Neuronal stem cell (in vitro differentiated cells): Measurements from ENCODE around the gene SMARCAL1.

ENCODE experiments used
- DNase-seq: peaks from one replicate; pipeline ENCODE4 v3.0.0-alpha.2; 2013; ENCODE audit warnings: low spot score
- H2AFZ ChIP-seq: one replicate; pipeline ENCODE4 v1.6.1; 2013; ENCODE audit warnings: mild to moderate bottlenecking, low read length, inconsistent platforms
- H2AK5ac ChIP-seq: 2 replicates; pipeline ENCODE4 v1.6.1; 2013; ENCODE audit warnings: low read depth, mild to moderate bottlenecking, inconsistent platforms, low read length, moderate library complexity, mixed read lengths
- H2BK120ac ChIP-seq: 2 replicates; pipeline ENCODE4 v1.6.1; 2013; ENCODE audit warnings: low read depth, mild to moderate bottlenecking, inconsistent platforms, low read length, moderate library complexity, mixed read lengths
- H2BK12ac ChIP-seq: one replicate; pipeline ENCODE4 v1.6.1; 2013; ENCODE audit warnings: low read length, inconsistent platforms
- H2BK15ac ChIP-seq: 2 replicates; pipeline ENCODE4 v1.6.1; 2013; ENCODE audit warnings: mild to moderate bottlenecking, low read length, inconsistent platforms, mixed read lengths
- H2BK5ac ChIP-seq: one replicate; pipeline ENCODE4 v1.6.1; 2013; ENCODE audit warnings: inconsistent platforms, mild to moderate bottlenecking, low read length, moderate library complexity
- H3K14ac ChIP-seq: one replicate; pipeline ENCODE4 v1.6.1; 2013; ENCODE audit warnings: low read length, inconsistent platforms
- H3K18ac ChIP-seq: 2 replicates; pipeline ENCODE4 v1.6.1; 2013; ENCODE audit warnings: low read length, inconsistent platforms
- H3K23ac ChIP-seq: 2 replicates; pipeline ENCODE4 v1.6.1; 2013; ENCODE audit warnings: low read depth, mild to moderate bottlenecking, mixed read lengths, low read length, inconsistent platforms; ENCODE audit not compliant: poor library complexity
- H3K27ac ChIP-seq: replicated peaks from 3 replicates; pipeline ENCODE4 v1.5.1; 2013; ENCODE audit warnings: low read length, inconsistent platforms
- H3K27me3 ChIP-seq, 3 experiments: 2 replicates each; pipeline ENCODE4 v1.6.1; 2013; ENCODE audit warnings: low read length in 3 of 3, mild to moderate bottlenecking in 2 of 3, inconsistent platforms in 1 of 3, low read depth in 1 of 3, mixed read lengths in 1 of 3, moderate library complexity in 1 of 3; ENCODE audit not compliant: control insufficient read depth in 3 of 3, insufficient read depth in 3 of 3
- H3K36me3 ChIP-seq, 2 donors: replicated peaks in 1 of 2; 2 replicates each; pipeline ENCODE4 v1.6.1; 2013; ENCODE audit warnings: low read length in 2 of 2; ENCODE audit not compliant: control insufficient read depth in 2 of 2, insufficient read depth in 2 of 2
- H3K4ac ChIP-seq: 2 replicates; pipeline ENCODE4 v1.6.1; 2013; ENCODE audit warnings: inconsistent platforms, mild to moderate bottlenecking, low read length, moderate library complexity
- H3K4me1 ChIP-seq, 2 donors: 1 replicate in 1 of 2; 2 replicates in 1 of 2; pipeline ENCODE4 v1.6.1; 2013; ENCODE audit warnings: low read length in 2 of 2, low read depth in 1 of 2; ENCODE audit not compliant: control insufficient read depth in 2 of 2, insufficient read depth in 1 of 2
- H3K4me2 ChIP-seq: one replicate; pipeline ENCODE4 v1.6.1; 2013; ENCODE audit warnings: mild to moderate bottlenecking, low read length, inconsistent platforms; ENCODE audit not compliant: insufficient read depth, poor library complexity, severe bottlenecking
- H3K4me3 ChIP-seq, 2 donors: 2 replicates each; pipeline ENCODE4 v1.5.1; 2013; ENCODE audit warnings: low read length in 2 of 2, mild to moderate bottlenecking in 2 of 2, inconsistent platforms in 1 of 2, moderate library complexity in 1 of 2
- H3K79me1 ChIP-seq: one replicate; pipeline ENCODE4 v1.6.1; 2013; ENCODE audit warnings: low read depth, mild to moderate bottlenecking, inconsistent platforms, low read length, moderate library complexity
- H3K9ac ChIP-seq: one replicate; pipeline ENCODE4 v1.6.1; 2013; ENCODE audit warnings: mild to moderate bottlenecking, low read depth, low read length, inconsistent platforms; ENCODE audit not compliant: poor library complexity
- H3K9me3 ChIP-seq, 2 donors: replicated peaks in 1 of 2; 2 replicates each; pipeline versions ENCODE3 to v1.6.1; 2013; ENCODE audit warnings: low read length in 2 of 2, mild to moderate bottlenecking in 2 of 2, inconsistent platforms in 1 of 2, low read depth in 1 of 2, mixed read lengths in 1 of 2, moderate library complexity in 1 of 2; ENCODE audit not compliant: control insufficient read depth in 2 of 2, insufficient read depth in 1 of 2
- H4K8ac ChIP-seq: one replicate; pipeline ENCODE4 v1.6.1; 2013; ENCODE audit warnings: low read depth, mild to moderate bottlenecking, inconsistent platforms, low read length, moderate library complexity
- H4K91ac ChIP-seq: one replicate; pipeline ENCODE4 v1.6.1; 2013; ENCODE audit warnings: low read length, low read depth, mild to moderate bottlenecking, inconsistent platforms; ENCODE audit not compliant: poor library complexity
- WGBS, 2 donors: extraction: QIAGEN DNeasy Blood & Tissue Kit; methylation state at CpG; one replicate each; pipeline ENCODE4 v1.1.7; 2013; ENCODE audit warnings: missing lambda C conversion rate in 2 of 2, mixed read lengths in 1 of 2; ENCODE audit not compliant: insufficient read length in 2 of 2, insufficient replicate concordance in 1 of 2; ENCODE audit errors: extremely low coverage in 2 of 2; 5-methylcytosine and 5-hydroxymethylcytosine counted together

SMARCAL1 gene

DNA sequence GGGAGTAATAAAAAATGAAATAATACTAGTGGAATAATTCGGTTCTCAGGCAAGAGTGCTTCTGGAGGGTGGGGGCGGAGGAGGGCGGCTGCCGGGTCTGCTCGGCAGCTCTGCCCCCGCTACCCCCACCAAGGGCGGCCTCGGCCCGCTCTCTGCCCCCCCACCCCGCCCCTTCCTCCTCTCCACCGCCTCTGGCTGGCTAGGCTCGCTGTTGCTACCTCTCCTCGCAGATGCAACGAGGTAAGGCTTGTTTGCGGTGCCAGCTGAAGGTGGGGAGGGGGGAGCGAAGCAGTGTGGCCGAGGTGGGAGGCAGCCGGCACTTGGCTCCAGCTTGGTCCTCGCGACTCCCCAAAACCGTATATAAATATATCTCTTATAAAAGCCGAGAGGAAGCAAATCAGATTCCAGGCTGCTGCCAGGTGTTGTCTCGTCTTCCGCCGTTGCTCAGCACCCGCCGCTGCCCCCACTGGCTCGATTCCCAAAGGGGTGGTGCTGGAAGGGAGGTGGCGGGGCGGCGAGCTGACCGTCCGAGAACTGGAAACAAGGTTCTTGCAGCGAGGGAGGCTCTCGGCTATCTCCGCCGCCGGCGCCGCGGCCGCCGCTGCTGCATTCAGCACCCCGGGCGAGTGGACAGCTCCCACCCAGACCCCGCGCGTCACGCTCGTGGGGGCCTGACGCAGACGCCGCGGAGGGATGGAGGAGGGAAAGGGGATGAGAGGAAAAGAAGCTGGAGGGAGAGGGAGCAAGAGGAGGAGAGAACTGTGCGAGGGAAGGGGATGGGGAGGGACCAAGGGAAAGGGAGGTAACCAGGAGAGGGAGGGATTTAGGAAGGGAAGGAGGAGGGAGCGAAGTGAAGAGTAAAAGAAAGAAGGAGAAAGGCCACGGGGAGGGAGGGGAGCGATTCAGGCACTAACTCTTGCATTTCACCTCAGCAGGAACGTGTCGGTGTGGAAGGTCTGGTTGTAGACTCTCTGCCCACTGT, 40.3 kb upstream of the SMARCAL1 start, which contains the start of gene MARCHF4:
Gene MARCHF4, minus strand, starts transcription at position 763 of the 982 bp plus-strand sequence. CDS start 2,223 bp downstream, outside the sequence.
- DNase-seq: peak; percentile 83
- H3K36me3 ChIP-seq: no peaks in the 10 kb centered on the region
- H3K23ac ChIP-seq: no peak within 1 kb of the TSS
- no peak within 1 kb of the TSS for H2BK120ac ChIP-seq
- no peaks in the 10 kb centered on the region for H3K9me3 ChIP-seq
- no peak within 1 kb of the TSS for H3K18ac ChIP-seq
- H3K4me2 ChIP-seq: peak within 1 kb of the TSS; percentile 95
- H3K4me3 ChIP-seq: peak within 1 kb of the TSS; percentile 11 to 80
- H3K14ac ChIP-seq: no peak within 1 kb of the TSS
- H3K9ac ChIP-seq: no peak within 1 kb of the TSS
- no peak within 1 kb of the TSS for H3K27ac ChIP-seq
- H3K4ac ChIP-seq: no peak within 1 kb of the TSS
- no peak within 1 kb of the TSS for H2BK15ac ChIP-seq
- H2BK5ac ChIP-seq: no peak within 1 kb of the TSS
- no peak within 1 kb of the TSS for H4K91ac ChIP-seq
- H2AK5ac ChIP-seq: no peak within 1 kb of the TSS
- no peaks in the 10 kb centered on the region for H3K79me1 ChIP-seq
- WGBS, 2 donors: no CpG with 5 or more reads among the region's 60 CpGs
- peaks cover 8 to 14% of the 10 kb centered on the region in 2 donors for H3K4me1 ChIP-seq
- H4K8ac ChIP-seq: no peak within 1 kb of the TSS
- peak within 1 kb of the TSS; percentile 70 for H2AFZ ChIP-seq
- no peak within 1 kb of the TSS for H2BK12ac ChIP-seq
- peaks cover 0 to 63% (median 2%) of the 10 kb centered on the region in 3 experiments for H3K27me3 ChIP-seq

DNA sequence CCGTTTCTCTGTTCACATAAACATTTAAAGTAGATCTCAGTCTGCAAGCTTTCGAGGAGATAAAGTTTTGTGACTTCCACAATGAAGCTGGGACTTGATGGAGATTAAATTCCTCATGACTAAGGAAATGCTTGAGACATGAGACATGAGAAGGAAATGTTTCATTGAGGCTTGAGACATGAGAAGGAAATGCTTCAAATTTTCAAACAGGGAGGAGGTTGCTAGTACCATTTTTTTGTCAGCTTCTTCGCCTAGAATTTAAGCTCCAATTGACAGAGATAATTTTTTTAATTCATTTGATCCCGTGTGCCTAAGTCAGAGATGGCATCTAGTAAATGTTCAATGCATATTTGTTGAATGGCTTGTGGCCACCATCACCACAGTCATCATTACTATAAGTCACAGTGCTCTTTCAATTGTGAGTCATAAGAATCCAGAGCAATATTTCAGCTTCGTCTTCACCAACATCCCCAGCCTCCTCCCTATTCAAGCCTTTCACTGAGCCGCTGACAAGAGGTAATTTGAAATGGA, 39.5 kb upstream of the SMARCAL1 start:
- no peak overlapping the region for H4K91ac ChIP-seq
- H3K27me3 ChIP-seq: peaks cover 0 to 58% (median 2%) of the 10 kb centered on the region in 3 experiments
- H3K27ac ChIP-seq: no peak overlapping the region
- no peak overlapping the region for H2BK15ac ChIP-seq
- no peak overlapping the region for H2BK120ac ChIP-seq
- H2BK12ac ChIP-seq: no peak overlapping the region
- no peak overlapping the region for H3K4ac ChIP-seq
- no peak overlapping the region for H4K8ac ChIP-seq
- no peak overlapping the region for H3K18ac ChIP-seq
- no peaks in the 10 kb centered on the region for H3K9me3 ChIP-seq
- H3K14ac ChIP-seq: no peak overlapping the region
- no peaks in the 10 kb centered on the region for H3K36me3 ChIP-seq
- no peak overlapping the region for H2AFZ ChIP-seq
- no CpG with 5 or more reads among the region's 6 CpGs for WGBS, 2 donors
- no peak overlapping the region for H2BK5ac ChIP-seq
- no peaks in the 10 kb centered on the region for H3K79me1 ChIP-seq
- no peak overlapping the region for H3K4me2 ChIP-seq
- no peak overlapping the region for H3K4me3 ChIP-seq
- DNase-seq: no peak
- H3K4me1 ChIP-seq: peaks cover 8 to 13% of the 10 kb centered on the region in 2 donors
- H3K9ac ChIP-seq: no peak overlapping the region
- no peak overlapping the region for H2AK5ac ChIP-seq
- no peak overlapping the region for H3K23ac ChIP-seq

DNA sequence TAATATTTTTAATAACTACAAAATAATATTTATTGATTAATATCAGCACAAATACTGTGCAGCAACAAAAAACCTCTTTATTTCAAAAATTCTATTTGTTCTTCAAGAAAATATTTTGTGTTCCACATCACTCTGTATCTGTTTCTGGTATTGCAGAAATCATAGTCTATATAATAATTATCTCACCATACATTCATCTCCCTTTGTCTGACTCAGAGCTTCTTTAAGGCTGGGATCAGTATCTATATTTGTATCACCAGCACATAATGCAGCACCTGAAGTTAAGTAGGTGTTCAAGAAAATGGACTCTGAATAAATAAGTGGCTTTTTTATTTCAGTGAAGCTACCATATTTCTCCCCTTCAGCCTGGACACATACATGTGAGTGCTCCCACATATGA, 38.4 kb upstream of the SMARCAL1 start:
- no peak overlapping the region for H2AFZ ChIP-seq
- no peak overlapping the region for H4K91ac ChIP-seq
- H3K4me1 ChIP-seq: peaks cover 8 to 11% of the 10 kb centered on the region in 2 donors
- no peak overlapping the region for H3K9ac ChIP-seq
- no peak overlapping the region for H2BK12ac ChIP-seq
- no peaks in the 10 kb centered on the region for H3K36me3 ChIP-seq
- H3K4ac ChIP-seq: no peak overlapping the region
- H3K23ac ChIP-seq: no peak overlapping the region
- no peak for DNase-seq
- no peak overlapping the region for H4K8ac ChIP-seq
- H3K27me3 ChIP-seq: peaks cover 0 to 56% (median 2%) of the 10 kb centered on the region in 3 experiments
- H2BK15ac ChIP-seq: no peak overlapping the region
- H3K14ac ChIP-seq: no peak overlapping the region
- no peak overlapping the region for H3K27ac ChIP-seq
- no peaks in the 10 kb centered on the region for H3K79me1 ChIP-seq
- H2BK5ac ChIP-seq: no peak overlapping the region
- H3K4me2 ChIP-seq: no peak overlapping the region
- H2BK120ac ChIP-seq: no peak overlapping the region
- no peak overlapping the region for H3K4me3 ChIP-seq
- H3K18ac ChIP-seq: no peak overlapping the region
- no peaks in the 10 kb centered on the region for H3K9me3 ChIP-seq
- no peak overlapping the region for H2AK5ac ChIP-seq

DNA sequence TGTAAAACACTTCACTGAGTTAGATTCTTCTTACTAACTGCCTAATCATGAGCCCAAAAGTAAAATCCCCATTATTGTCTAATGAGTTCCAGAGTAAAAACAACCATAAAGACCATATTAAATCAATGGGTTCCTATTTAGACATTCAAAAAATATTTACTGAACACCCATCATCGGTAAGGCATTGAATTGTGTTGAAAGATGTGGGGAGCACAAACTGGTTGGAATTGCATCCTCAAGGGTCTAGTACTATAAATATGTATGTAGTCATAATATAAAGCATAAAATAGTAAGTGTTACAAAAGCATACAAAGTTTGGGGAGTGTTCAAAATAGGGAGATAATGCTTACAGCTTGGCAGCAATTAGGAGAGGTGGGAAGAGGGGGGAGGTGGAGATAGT, 37.0 kb upstream of the SMARCAL1 start:
- H2AFZ ChIP-seq: no peak overlapping the region
- no peak overlapping the region for H3K18ac ChIP-seq
- peaks cover 8 to 10% of the 10 kb centered on the region in 2 donors for H3K4me1 ChIP-seq
- no CpG with 5 or more reads among the region's 1 CpG for WGBS, 2 donors
- H2BK5ac ChIP-seq: no peak overlapping the region
- H3K4me3 ChIP-seq: no peak overlapping the region
- no peak overlapping the region for H3K9ac ChIP-seq
- H4K8ac ChIP-seq: no peak overlapping the region
- no peaks in the 10 kb centered on the region for H3K9me3 ChIP-seq
- no peak overlapping the region for H3K14ac ChIP-seq
- H3K27me3 ChIP-seq: peaks cover 0 to 49% (median 2%) of the 10 kb centered on the region in 3 experiments
- H3K4me2 ChIP-seq: no peak overlapping the region
- H3K23ac ChIP-seq: no peak overlapping the region
- no peak overlapping the region for H2BK12ac ChIP-seq
- no peaks in the 10 kb centered on the region for H3K79me1 ChIP-seq
- no peak overlapping the region for H2AK5ac ChIP-seq
- H2BK15ac ChIP-seq: no peak overlapping the region
- H3K4ac ChIP-seq: no peak overlapping the region
- no peak overlapping the region for H2BK120ac ChIP-seq
- DNase-seq: no peak
- no peaks in the 10 kb centered on the region for H3K36me3 ChIP-seq
- H4K91ac ChIP-seq: no peak overlapping the region
- no peak overlapping the region for H3K27ac ChIP-seq
